GM18519 (cell line): ENCODE results near the gene HEPACAM.

Experiments used
- ATAC-seq: cut with Tn5 transposase; IDR thresholded peaks from one replicate; pipeline ENCODE4 v1.9.1; 2021; ENCODE audit warnings: mild to moderate bottlenecking, moderate library complexity; ENCODE audit not compliant: unreplicated experiment, low FRiP score

Gene HEPACAM

GRCh38 chr11:124902616-124903015 is 33.2 kb downstream of the HEPACAM start:
- ATAC-seq, result no peak

- ATAC-seq, result no peak
These were observed 35.4 kb downstream of the HEPACAM start for GRCh38 chr11:124900464-124900863.

DNA sequence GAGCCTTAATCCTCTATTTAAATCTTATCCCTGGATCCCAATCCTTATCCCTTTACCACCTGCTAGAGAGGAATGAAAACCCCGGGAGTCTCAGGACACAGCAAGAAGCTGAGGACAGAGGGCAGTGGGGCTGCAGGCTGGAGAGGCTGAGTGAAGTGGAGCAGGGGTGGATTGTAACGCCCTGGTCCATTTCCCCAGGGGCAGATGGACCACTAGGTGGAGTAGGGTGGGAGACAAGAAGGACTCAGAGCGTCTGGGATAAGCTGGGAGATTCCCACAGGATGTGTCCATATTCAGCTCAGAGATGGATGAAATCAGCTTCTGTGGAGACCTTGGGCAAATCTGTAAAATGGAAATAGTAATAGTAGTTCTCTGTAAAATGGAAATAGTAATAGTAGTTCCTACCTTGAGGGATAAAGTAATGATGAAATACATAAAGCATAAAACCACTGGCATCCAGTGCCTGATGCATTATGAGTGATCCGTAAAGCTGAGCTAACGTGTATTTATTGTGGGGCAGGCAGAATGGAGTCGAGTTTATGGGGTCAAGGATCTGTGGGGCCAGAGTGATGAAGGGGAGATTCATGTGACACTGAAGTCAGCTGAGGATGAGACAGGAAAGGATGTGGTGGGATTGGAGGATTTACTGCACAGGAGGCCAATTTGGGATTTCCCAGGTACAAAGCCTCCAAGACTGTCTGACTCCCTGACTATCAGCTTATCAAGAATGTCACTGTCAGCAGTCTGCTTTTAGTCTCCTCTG is 36.3 kb downstream of the HEPACAM start:
- ATAC-seq, result no peak

DNA sequence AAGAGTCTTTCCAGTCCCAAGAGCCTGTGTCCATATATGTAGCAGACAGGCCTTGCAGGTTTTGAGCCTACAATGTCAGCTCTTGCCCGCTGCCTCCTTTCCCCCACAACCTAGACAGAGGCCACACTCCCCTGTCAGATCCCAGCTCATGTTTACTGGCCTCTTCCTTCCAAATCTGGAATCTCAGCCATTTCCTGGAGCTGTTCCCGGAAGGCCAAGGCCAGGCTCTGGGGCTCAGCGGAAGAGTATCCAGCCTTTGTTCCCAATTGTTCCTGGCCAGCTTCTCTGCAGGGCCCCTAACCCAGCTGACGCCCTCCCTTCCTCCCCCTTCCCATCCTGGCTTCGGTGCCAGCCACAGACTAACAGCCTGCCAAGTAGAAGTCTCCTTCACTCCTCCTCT is 37.1 kb downstream of the HEPACAM start:
- ATAC-seq, result no peak

DNA sequence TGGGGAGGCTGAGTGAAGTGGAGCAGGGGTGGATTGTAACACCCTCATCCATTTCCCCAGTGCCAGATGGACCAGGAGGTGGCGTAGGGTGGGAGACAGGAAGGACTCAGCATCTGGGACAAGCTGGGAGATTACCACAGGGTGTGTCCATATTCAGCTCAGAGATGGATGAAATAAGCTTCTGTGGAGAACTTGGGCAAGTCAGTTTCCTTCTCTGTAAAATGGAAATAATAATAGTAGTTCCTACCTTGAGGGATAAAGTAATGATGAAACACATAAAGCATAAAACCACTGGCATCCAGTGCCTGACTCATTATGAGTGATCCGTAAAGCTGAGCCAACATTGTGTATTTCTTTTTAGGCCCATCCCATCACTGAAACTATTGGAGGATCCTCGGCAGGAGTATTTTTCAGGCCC is 37.6 kb downstream of the HEPACAM start:
- ATAC-seq, result no peak

GRCh38 chr11:124897674-124898262 is 38.1 kb downstream of the HEPACAM start, which contains the start of gene ROBO4:
ROBO4 (minus strand) TSS chr11:124897865; CDS start chr11:124897795, 70 bp downstream.
- no peak for ATAC-seq

- ATAC-seq, result no peak
These were observed 38.9 kb downstream of the HEPACAM start for GRCh38 chr11:124896821-124897391.

GRCh38 chr11:124896071-124896750 is 39.6 kb downstream of the HEPACAM start:
- no peak for ATAC-seq

DNA sequence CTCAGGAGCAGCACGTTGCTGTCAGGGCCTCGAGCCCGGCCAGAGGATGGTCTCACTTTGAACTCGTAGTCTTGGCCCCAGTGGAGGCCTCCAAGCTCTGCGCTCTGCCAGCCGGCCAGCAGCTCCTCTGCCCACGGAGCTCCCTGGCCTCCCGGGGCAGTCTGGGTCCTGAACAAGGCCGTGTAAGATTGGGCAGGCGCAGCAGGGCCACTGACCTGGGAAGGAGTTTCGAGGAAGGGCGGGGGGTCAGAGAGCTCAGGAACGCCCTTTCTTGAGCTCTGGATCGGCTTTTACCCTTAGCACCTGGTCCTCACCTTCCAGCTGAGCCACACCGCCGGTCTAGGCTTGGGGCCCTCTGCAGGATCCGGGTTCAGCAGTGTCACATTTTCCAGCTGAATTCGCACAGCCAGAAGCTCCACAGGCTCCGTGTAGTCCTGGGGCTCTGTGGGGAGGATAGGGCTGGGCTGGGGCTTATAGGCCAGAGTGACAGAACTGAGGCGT is 40.3 kb downstream of the HEPACAM start:
- no peak for ATAC-seq

DNA sequence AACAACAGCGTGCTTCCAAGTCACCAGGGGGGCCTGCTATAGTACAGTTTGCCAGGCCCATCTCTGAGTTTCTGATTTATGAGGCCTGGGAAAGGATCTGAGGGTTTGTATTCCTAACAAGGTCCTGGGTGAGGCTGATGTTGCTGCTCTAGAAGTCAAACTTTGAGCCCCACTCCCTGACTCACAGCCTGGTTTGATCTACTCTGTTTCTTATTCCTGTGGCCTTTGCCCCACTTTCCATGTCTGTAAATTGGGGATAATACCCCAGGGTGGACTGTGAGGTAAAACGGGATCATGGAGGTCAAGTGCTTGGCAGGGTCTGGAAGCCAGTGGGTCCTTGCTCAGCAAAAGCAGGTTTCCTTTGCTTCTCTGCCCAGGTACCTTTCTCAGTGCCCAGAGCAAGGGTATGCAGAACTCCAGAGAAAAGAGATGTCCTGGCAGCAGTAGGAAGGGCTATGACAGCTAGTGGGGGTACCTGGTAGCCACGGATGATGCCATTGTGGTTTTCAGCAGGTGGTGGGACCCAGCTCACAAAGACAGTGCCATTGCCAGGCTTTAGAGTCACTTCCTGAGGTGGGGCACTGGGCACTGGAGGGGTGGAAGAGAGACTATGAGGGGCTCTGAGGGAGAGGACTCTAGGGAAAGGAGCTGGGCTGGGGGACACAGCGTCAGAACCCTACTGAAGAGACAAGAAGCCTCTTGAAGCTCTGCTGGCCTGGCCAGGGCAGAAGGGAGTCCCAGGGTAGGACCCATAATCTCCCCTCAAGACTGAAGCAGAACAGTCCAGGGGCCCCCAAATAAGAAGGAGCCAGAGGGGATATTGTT is 41.0 kb downstream of the HEPACAM start:
- ATAC-seq, result no peak

DNA sequence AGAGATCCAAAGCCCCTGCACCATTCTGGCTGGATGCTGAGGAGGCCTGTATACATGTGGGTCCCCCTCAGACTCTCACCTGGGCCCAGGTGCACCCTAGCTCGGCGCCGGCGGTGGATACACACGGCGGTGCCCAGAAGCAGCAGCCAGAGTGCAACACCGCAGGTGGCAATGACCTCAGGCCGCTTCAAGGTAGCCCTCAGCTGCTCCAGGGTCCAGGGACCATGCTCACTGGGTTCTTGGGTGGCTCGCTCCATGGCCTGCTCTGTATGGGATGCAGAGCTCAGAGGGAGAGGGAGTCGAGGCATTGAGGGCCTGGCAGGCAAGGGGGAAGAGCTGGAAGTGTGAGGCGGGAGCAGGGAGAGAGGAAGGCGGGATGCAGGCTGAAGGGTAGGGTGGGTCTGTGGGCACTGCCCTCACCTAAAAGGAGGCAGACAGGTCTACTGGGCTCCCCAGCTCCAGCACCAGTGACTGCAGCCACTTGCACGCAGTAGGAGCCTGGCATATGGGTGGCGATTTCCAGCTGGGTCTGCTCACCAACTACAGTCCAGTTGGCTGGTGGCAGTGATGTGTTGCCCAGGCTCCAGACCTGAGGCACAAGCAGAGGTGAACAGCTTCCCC is 42.0 kb downstream of the HEPACAM start:
- no peak for ATAC-seq

GRCh38 chr11:124892750-124893454 is 42.9 kb downstream of the HEPACAM start:
- no peak for ATAC-seq

GRCh38 chr11:124892146-124892545 is 43.7 kb downstream of the HEPACAM start:
- ATAC-seq, result no peak

DNA sequence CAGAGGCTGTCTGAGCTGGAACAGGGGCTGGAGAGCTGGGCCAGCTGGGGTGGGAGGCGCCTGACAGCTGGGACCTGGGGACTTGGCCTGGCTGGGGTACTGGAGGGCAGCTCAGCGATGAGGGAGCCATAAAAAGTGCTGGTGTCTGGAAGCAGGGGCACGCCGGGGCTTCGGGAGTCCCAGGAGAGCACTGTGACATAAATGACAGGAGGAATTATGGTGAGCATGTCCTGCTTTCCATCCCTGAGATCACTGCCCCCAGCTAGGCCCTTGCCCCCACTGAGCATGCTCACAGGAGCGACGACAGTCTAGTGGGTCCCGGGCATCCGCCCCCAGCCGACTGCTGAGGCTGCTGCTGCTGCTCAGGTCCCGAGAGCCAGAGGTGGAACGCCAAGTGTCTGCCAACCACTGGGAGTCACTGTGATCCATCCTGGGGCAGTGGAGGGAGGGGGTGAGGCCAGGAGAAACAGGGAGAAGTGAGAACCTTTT is 44.4 kb downstream of the HEPACAM start:
- ATAC-seq, result no peak

- ATAC-seq, result no peak
These were observed 45.0 kb downstream of the HEPACAM start for GRCh38 chr11:124890683-124891372.

DNA sequence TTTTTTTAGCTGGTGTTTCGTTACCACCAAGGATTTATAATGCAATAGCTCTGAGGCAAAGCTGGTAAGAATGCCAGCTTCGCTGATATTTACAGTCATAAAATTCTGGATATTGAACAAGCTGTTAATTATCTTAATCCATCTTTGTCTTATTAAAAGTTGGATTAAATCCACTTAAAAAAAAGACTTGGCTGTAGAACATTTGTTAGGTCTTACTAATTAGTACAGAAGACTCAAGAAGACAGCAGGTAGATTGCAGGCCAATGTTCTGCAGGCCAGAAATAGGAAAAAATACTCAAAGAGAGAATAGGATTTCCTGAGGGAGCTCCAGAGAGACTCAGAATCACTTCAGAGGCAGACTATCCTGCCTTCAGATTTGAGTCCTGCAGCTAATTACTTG is 45.7 kb downstream of the HEPACAM start:
- no peak for ATAC-seq

GRCh38 chr11:124889191-124890091 is 46.4 kb downstream of the HEPACAM start:
- ATAC-seq, result no peak
